Effector CD8-positive, alpha-beta T cell (primary cell): ENCODE results near the gene OR2AT4.
"Not testable (repeated sequence)": the region's sequence is repeated elsewhere in the genome, so short reads cannot be mapped to it uniquely, and the experiment has no call there.

Experiments
- DNase-seq: peaks from one replicate; lab custom pipeline; 2025; lab: John Stamatoyannopoulos, UW

OR2AT4 gene

GRCh38 chr11:75068559-75068958, 28.1 kb downstream of the OR2AT4 start:
- DNase-seq: no peak

- no peak for DNase-seq
Observed at GRCh38 chr11:75066061-75066460, 30.6 kb downstream of the OR2AT4 start.

- no peak for DNase-seq
Observed at GRCh38 chr11:75063741-75064314, 32.8 kb downstream of the OR2AT4 start.

- DNase-seq: no peak
Observed at GRCh38 chr11:75059299-75059698, 37.4 kb downstream of the OR2AT4 start.

- DNase-seq: no peak
Observed at GRCh38 chr11:75056814-75057213, 39.9 kb downstream of the OR2AT4 start.

GRCh38 chr11:75055511-75055910, 41.2 kb downstream of the OR2AT4 start:
- DNase-seq: no peak

- DNase-seq: no peak
Observed at GRCh38 chr11:75052457-75052856, 44.2 kb downstream of the OR2AT4 start.

GRCh38 chr11:75051043-75051442, 45.6 kb downstream of the OR2AT4 start:
- DNase-seq: no peak

- DNase-seq: no peak
Observed at GRCh38 chr11:75050516-75050915, 46.2 kb downstream of the OR2AT4 start.

GRCh38 chr11:75049501-75050266, 47.0 kb downstream of the OR2AT4 start:
- DNase-seq: not testable (repeated sequence)

- DNase-seq: no peak
Observed at GRCh38 chr11:75047191-75047590, 49.5 kb downstream of the OR2AT4 start.

GRCh38 chr11:75046668-75047067, 50.0 kb downstream of the OR2AT4 start:
- DNase-seq: not testable (repeated sequence)

GRCh38 chr11:75044381-75045170, 52.1 kb downstream of the OR2AT4 start:
- DNase-seq: not testable (repeated sequence)

GRCh38 chr11:75041821-75042220, 54.9 kb downstream of the OR2AT4 start:
- not testable (repeated sequence) for DNase-seq

GRCh38 chr11:75041263-75041662, 55.4 kb downstream of the OR2AT4 start:
- DNase-seq: no peak

GRCh38 chr11:75040167-75040770, 56.4 kb downstream of the OR2AT4 start:
- DNase-seq: no peak

- no peak for DNase-seq
Observed at GRCh38 chr11:75035911-75036565, 60.6 kb downstream of the OR2AT4 start.

GRCh38 chr11:75035256-75035655, 61.4 kb downstream of the OR2AT4 start:
- no peak for DNase-seq

GRCh38 chr11:75033916-75034315, 62.8 kb downstream of the OR2AT4 start:
- DNase-seq: no peak

GRCh38 chr11:75032550-75032935, 64.1 kb downstream of the OR2AT4 start:
- DNase-seq: no peak

- DNase-seq: peak; percentile 34
Observed at GRCh38 chr11:75031771-75032549, 64.7 kb downstream of the OR2AT4 start.
